ENCODE results near the gene CPTP.

DNA sequence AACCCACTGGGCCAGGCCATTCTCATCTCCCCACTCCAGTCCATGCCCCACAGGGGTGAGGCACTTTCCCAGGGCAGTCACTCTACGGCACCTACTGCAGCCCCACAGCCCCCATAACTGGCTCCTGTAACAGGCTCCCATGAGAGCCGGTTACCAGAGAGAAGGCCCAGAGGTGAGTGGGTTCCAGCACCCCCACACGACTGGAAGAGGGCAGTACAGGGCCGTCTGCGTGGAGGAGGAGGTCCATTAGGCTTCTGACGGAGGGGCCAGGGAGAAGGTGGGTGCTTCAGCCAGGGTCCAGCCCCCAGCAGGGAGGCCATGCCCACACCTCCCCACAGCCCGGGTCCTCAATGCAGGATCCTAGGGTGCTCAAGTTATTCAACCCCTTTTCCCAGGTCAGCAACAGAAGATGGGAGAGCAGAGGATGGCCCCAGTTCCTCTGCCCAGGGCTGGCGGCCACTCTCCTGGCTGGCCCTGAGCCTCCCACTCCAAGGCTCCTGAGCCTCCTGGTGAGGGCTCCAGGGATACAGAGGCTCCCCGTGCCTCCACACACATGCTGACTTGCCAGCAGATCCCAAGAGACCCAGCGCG lies 18.4 kb upstream of the CPTP start:
- TF ChIP-seq POLR2A (IDR thresholded peaks at IDR 0.05) (no peak), CTCF (IDR thresholded peaks at IDR 0.05) (no peak)
